ENCODE data around the gene FRAT1.
"Not testable (repeated sequence)": the region's sequence is repeated elsewhere in the genome, so short reads cannot be mapped to it uniquely, and the experiment has no call there.

The FRAT1 gene

GRCh38 chr10:97336942-97337831 lies 18.1 kb downstream of the FRAT1 start:
- Mint-ChIP-seq H3K4me1 (ENCODE audit: low read depth) (peaks cover 26% of the 10 kb centered on the region), H3K4me3 (no peak overlapping the region), H3K36me3 (ENCODE audit: low read depth) (peaks cover 14% of the 10 kb centered on the region), H3K9me3 (no peaks in the 10 kb centered on the region), H3K27ac (no peak overlapping the region), H3K27me3 (no peaks in the 10 kb centered on the region)
- DNase-seq, result no peak

GRCh38 chr10:97338041-97338440 lies 19.0 kb downstream of the FRAT1 start:
- no peaks in the 10 kb centered on the region for H3K9me3 Mint-ChIP-seq
- H3K27ac Mint-ChIP-seq, result no peak overlapping the region
- no peak overlapping the region for H3K4me3 Mint-ChIP-seq
- peaks cover 6% of the 10 kb centered on the region for H3K36me3 Mint-ChIP-seq (ENCODE audit: low read depth)
- DNase-seq, result no peak
- H3K4me1 Mint-ChIP-seq (ENCODE audit: low read depth), result peaks cover 17% of the 10 kb centered on the region
- H3K27me3 Mint-ChIP-seq, result no peaks in the 10 kb centered on the region

DNA sequence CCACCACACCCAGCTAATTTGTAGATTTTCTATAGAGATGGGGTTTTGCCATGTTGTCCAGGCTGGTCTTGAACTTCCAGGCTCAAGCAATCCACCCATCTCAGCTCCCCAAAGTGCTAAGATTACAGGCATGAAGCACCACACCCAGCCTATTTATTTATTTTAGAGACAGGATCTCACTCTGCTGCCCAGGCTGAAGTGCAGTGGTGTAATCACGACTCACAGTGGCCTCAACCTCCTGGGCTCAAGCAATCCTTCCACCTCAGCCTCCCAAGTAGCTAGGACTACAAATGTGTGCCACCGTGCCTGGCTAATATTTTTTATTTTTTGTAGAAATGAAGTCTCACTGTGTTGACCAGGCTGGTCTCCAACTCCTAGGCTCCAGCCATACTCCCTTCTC lies 22.3 kb downstream of the FRAT1 start:
- Mint-ChIP-seq H3K4me1 (ENCODE audit: low read depth) (peaks cover 5% of the 10 kb centered on the region), H3K27ac (no peak overlapping the region), H3K27me3 (no peaks in the 10 kb centered on the region)

GRCh38 chr10:97343664-97344063 lies 24.6 kb downstream of the FRAT1 start:
- DNase-seq; H3K4me1 Mint-ChIP-seq (ENCODE audit: low read depth); H3K9me3 Mint-ChIP-seq; H3K27me3 Mint-ChIP-seq; H3K36me3 Mint-ChIP-seq (ENCODE audit: low read depth); H3K27ac Mint-ChIP-seq; H3K4me3 Mint-ChIP-seq: not testable (repeated sequence)

More for the DNA sequence above, 22.3 kb downstream of the FRAT1 start:
- no peak for DNase-seq
- no peaks in the 10 kb centered on the region for H3K36me3 Mint-ChIP-seq (ENCODE audit: low read depth)
- H3K9me3 Mint-ChIP-seq, result no peaks in the 10 kb centered on the region
- H3K4me3 Mint-ChIP-seq, result no peak overlapping the region

GRCh38 chr10:97347317-97347716 lies 28.2 kb downstream of the FRAT1 start:
- no peak overlapping the region for H3K27ac Mint-ChIP-seq
- H3K4me3 Mint-ChIP-seq, result no peak overlapping the region
- no peaks in the 10 kb centered on the region for H3K9me3 Mint-ChIP-seq
- H3K27me3 Mint-ChIP-seq, result no peaks in the 10 kb centered on the region
- no peaks in the 10 kb centered on the region for H3K4me1 Mint-ChIP-seq (ENCODE audit: low read depth)
- no peak for DNase-seq
- peaks cover 33% of the 10 kb centered on the region for H3K36me3 Mint-ChIP-seq (ENCODE audit: low read depth)

DNA sequence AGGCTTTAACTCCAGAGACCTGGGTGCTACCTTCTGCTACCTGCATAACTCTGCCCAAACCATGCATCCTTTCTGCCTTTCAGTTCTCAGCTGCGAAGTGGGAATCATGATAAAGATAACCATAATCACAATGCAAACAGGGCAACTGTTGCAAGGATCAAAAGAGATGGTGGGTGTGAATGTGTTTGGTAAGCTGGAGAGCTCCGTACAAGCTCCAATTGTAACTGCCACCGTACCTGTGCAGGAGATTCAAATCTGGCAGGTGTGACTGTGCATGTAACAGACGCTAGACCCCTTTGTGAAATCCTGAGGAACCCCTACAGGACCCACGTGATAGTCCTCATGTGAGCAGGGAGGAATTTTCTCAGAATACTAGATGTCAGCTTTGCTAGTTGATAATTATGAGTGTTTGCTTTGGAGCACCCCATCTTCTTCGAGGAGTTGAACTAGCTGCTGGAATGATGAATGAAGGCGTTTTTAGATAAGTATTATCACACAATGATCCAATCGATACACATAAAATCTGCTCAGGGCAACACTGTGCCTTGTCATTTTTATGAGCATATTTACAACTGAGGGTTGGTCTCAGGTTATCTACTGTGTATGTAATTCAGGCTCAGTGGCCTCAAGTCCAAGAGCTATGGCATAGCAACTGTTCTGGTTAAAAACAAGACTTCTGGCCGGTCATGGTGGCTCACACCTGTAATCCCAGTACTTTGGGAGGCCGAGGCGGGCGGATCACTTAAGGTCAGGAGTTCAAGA lies 30.9 kb downstream of the FRAT1 start:
- H3K27ac Mint-ChIP-seq, result no peak overlapping the region
- no peak for DNase-seq
- H3K36me3 Mint-ChIP-seq (ENCODE audit: low read depth), result peaks cover 51% of the 10 kb centered on the region
- H3K27me3 Mint-ChIP-seq, result no peaks in the 10 kb centered on the region
- no peaks in the 10 kb centered on the region for H3K9me3 Mint-ChIP-seq
- no peak overlapping the region for H3K4me3 Mint-ChIP-seq
- no peaks in the 10 kb centered on the region for H3K4me1 Mint-ChIP-seq (ENCODE audit: low read depth)

DNA sequence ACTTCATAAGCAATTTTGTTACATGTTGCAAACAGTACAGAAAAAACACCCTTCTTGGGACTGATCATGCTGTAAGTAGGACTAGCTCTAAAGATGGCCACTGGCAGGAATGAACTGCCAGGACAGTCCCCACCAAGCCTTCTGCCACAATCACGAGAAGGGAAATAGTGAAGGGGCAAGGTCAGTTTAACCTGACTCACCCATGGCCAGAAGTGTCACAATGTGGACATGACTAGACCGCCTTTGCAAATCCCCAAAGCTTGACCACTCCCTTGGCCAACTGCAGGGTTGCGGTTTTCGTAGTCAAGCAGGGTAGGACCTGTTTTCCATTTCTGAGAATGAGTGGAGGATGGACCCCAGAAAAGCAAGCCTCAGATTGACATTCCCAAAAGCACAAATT lies 34.9 kb downstream of the FRAT1 start:
- no peak for DNase-seq
- Mint-ChIP-seq H3K36me3 (ENCODE audit: low read depth) (peaks cover 90% of the 10 kb centered on the region), H3K27me3 (no peaks in the 10 kb centered on the region), H3K9me3 (no peaks in the 10 kb centered on the region), H3K4me1 (ENCODE audit: low read depth) (no peaks in the 10 kb centered on the region), H3K27ac (no peak overlapping the region), H3K4me3 (no peak overlapping the region)

DNA sequence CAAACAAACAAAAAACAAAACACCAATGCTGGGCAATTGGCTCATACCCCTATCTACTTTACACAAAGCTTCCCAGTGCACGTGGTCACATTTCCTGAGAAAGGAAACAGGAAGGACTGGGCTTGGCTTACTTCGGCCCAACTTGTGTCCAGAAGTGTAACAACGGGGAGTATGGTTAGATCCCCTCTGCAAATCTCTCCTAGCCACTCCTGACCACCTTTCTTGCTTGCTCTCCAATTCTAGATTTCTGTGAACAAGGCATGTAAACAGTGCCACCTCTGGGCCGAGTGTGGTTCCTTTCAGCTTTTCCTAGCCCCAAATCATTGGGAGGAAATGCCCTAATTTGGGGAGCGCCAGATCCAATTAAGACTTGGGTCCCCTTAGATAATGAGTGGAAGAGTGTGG lies 36.5 kb downstream of the FRAT1 start:
- Mint-ChIP-seq H3K9me3 (no peaks in the 10 kb centered on the region), H3K27ac (no peak overlapping the region), H3K4me1 (ENCODE audit: low read depth) (no peaks in the 10 kb centered on the region), H3K27me3 (no peaks in the 10 kb centered on the region), H3K36me3 (ENCODE audit: low read depth) (peaks cover 90% of the 10 kb centered on the region), H3K4me3 (no peak overlapping the region)
- DNase-seq, result no peak

DNA sequence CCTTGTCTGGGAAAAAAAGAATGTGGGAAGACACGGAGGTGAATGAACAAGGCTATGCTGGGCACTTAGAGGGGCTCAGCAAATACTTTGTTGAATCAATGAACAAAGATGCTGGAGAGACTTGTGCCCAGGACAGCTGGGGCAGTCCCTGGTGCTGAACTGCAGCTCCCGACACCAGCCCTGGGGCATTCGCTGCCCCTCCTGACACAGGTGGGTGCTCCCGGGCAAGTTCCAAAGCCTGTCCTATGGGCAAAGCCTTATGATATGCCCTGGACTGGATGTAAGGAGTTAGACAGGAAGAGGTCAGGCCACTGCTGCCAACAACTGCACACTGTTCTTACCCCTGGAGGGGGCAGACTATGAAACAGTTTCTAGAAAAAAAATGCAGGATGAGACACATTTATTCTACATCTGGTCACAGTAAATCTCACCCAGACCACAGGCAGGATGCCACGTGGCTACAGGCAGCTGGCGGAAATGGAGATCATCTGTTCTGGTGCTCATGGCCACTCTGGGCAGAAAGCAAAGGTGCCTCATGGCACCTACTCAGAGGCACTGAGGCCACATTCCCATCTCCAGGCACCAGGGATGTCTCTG lies 37.3 kb downstream of the FRAT1 start:
- Mint-ChIP-seq H3K4me3 (no peak overlapping the region), H3K27me3 (no peaks in the 10 kb centered on the region), H3K9me3 (no peaks in the 10 kb centered on the region), H3K4me1 (ENCODE audit: low read depth) (no peaks in the 10 kb centered on the region), H3K36me3 (ENCODE audit: low read depth) (peaks cover 90% of the 10 kb centered on the region), H3K27ac (no peak overlapping the region)
- no peak for DNase-seq

DNA sequence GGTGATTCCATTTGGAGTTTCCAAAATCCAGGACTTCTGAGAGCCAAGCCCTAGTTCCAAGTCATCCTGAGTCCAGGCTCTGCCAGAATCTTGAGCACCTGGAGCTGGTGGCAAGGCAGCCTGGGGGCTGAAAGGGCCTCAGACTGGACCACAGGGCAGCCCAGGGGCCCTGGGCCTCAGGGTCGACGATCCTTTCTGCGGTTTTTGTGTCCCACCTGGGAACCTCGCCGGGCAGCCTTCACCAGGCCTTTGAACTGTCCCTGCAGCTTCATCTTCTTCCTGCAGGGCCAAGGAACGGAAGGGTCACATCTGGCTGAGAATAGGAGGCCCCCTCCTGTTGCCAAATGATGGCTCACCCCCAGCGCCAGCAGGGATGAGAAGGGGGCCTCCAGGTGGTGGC lies 37.8 kb downstream of the FRAT1 start:
- H3K4me1 Mint-ChIP-seq (ENCODE audit: low read depth), result no peaks in the 10 kb centered on the region
- H3K36me3 Mint-ChIP-seq (ENCODE audit: low read depth), result peaks cover 90% of the 10 kb centered on the region
- H3K27ac Mint-ChIP-seq, result no peak overlapping the region
- H3K9me3 Mint-ChIP-seq, result no peaks in the 10 kb centered on the region
- H3K27me3 Mint-ChIP-seq, result no peaks in the 10 kb centered on the region
- no peak for DNase-seq
- H3K4me3 Mint-ChIP-seq, result no peak overlapping the region

DNA sequence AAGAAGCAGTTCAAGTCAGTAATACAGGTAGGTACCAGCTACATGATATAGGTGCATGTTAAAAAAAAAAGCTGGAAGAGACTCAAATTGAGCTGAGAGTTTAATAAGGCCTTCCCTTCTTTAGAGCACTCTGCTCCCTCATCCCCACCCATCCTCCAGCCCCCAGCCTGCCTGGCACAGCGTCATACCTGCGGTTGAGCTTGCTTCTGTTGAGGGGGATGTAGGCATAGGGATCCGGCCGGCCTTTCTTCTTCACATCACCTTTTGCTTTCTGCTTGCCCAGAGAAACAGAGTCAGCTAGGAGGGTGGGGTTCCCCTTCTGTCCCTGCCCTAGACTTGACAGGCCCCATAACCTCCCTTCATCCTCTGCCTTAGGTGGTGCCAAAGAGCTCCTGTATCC lies 39.3 kb downstream of the FRAT1 start:
- H3K36me3 Mint-ChIP-seq (ENCODE audit: low read depth), result peaks cover 91% of the 10 kb centered on the region
- no peak for DNase-seq
- H3K27me3 Mint-ChIP-seq, result no peaks in the 10 kb centered on the region
- H3K4me1 Mint-ChIP-seq (ENCODE audit: low read depth), result no peaks in the 10 kb centered on the region
- no peak overlapping the region for H3K4me3 Mint-ChIP-seq
- H3K9me3 Mint-ChIP-seq, result no peaks in the 10 kb centered on the region
- H3K27ac Mint-ChIP-seq, result no peak overlapping the region

- Mint-ChIP-seq H3K36me3 (ENCODE audit: low read depth) (peaks cover 91% of the 10 kb centered on the region), H3K4me1 (ENCODE audit: low read depth) (no peaks in the 10 kb centered on the region), H3K27ac (no peak overlapping the region), H3K9me3 (no peaks in the 10 kb centered on the region), H3K27me3 (no peaks in the 10 kb centered on the region), H3K4me3 (no peak overlapping the region)
- no peak for DNase-seq
Observed at GRCh38 chr10:97358781-97359180, 39.7 kb downstream of the FRAT1 start.

DNA sequence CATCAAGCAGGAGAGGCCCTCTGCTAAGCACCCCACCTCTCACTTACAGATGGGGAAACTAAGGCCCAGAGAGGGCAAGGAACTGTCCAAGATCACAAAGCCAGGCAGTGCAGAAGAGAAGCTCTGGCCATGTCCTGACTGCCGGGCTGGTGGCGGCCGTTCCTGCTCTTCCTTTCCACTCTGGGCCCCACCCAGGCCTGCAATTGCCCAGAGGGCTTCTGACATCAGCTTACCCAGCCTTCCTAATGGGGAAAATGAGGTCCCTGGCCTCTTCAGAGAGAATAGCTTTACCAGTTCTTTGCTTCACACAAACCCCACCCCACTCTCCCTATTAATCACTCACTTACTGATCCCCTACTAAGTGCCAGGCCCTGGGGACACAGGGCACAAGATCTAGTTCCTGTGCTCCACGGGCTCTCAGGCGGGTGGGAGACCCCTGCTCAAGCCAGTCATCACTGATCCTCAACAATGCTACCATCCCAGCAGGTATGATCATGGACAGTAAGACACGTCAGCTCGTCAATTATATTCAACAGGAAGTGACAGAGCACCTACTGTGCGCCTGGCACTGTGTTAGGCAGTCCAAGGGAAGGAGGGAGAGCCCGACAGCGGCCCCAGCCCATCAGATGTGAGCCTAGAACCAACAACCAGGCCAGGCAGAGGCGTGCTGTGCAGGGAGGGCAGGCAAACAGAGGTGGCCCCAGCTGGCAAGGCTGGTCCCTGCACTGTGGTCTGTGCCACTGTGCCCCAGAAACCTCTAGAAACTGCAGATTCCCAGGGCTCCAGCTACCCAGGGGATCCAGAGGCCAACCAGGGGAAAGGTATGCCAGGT lies 41.9 kb downstream of the FRAT1 start:
- DNase-seq, result no peak
- Mint-ChIP-seq H3K27ac (peak overlapping the region; percentile 28), H3K4me1 (ENCODE audit: low read depth) (no peaks in the 10 kb centered on the region), H3K36me3 (ENCODE audit: low read depth) (peaks cover 95% of the 10 kb centered on the region), H3K4me3 (no peak overlapping the region), H3K27me3 (no peaks in the 10 kb centered on the region), H3K9me3 (no peaks in the 10 kb centered on the region)

- Mint-ChIP-seq H3K27me3 (no peaks in the 10 kb centered on the region), H3K4me1 (ENCODE audit: low read depth) (no peaks in the 10 kb centered on the region), H3K9me3 (no peaks in the 10 kb centered on the region), H3K27ac (no peak overlapping the region), H3K36me3 (ENCODE audit: low read depth) (peaks cover 95% of the 10 kb centered on the region), H3K4me3 (no peak overlapping the region)
- DNase-seq, result no peak
Observed at GRCh38 chr10:97361537-97361901, 42.4 kb downstream of the FRAT1 start.
